HG03097 (cell line): ENCODE results near the gene INPP5J.
"Not testable (repeated sequence)": the region's sequence is repeated elsewhere in the genome, so short reads cannot be mapped to it uniquely, and the experiment has no call there.

ENCODE experiments used
- ATAC-seq: cut with Tn5 transposase; IDR thresholded peaks from one replicate; pipeline ENCODE4 v1.9.1; 2021; ENCODE audit not compliant: unreplicated experiment, low FRiP score

INPP5J gene

GRCh38 chr22:31087744-31088215 lies 35.0 kb upstream of the INPP5J start:
- no peak for ATAC-seq

DNA sequence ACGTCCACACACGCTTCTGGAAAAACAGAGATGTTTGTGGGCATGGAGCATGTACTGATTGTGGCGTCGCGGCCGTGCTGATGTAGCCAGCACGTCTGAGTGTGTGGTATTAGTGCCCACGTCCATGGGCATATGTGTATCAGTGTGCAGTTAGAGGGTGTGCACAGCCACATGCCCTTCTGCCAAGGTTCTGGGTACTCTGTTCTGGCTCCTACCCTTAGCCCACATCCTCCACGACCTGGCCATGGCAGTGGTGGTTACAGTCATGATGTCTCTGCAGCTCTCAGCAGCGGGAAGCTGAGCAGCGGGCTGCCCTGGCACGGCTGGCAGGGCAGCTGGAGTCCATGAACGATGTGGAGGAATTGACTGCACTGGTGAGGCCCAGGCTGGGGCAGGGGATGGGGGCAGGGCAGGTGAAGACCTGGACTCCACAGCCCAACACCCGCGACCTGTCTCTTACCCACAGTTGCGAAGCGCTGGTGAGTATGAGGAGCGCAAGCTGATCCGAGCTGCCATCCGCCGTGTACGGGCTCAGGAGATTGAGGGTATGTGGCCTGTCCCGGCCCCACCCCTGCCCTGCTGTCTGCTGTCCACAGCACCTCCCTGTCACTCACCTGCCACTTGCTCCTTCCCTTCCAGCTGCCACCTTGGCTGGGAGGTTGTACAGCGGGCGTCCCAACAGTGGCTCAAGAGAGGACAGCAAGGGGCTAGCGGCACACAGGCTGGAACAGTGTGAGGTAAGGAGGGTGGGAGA lies 34.4 kb upstream of the INPP5J start:
- ATAC-seq: no peak

GRCh38 chr22:31089160-31090100 lies 33.3 kb upstream of the INPP5J start:
- no peak for ATAC-seq

DNA sequence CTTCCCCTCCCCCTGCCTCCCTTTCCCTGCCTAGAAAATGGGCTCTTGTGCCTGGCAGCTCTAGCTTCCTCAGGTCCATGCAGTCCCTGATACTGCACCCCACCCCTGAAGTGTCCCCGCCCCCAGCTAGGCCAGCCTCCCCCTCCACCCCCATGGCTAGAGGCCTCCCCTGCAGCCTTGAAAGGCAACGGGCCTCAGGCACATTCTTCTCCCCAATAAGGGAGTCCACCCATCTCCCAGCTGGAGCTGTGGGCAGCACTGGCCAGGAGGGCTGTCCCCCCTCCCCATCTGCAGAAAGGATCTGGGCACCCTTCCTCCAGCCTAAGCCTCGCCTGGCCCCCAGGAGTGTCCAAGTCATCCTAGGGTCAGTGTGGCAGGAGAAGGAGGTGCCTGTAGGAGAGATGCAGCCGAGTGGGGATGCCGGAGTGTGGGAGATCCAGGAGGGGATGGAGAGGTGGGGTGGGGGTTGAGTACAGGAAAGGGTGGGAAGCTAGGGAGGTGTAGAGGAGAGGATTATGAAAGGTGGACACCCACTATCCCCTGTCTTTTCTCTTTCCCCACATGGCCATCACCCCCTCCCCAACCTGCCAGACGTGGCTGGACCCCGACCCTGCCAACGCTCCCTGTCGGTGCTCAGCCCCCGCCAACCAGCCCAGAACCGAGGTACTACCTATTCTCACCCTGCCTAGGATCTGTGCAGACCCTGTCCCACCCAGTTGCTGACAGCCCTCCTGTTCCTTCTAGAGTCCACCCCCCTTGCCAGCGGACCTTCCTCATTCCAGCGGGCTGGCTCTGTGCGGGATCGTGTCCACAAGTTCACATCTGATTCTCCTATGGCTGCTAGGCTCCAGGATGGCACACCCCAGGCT lies 32.3 kb upstream of the INPP5J start:
- no peak for ATAC-seq

GRCh38 chr22:31091106-31091975 lies 31.4 kb upstream of the INPP5J start:
- no peak for ATAC-seq

- no peak for ATAC-seq
Observed at GRCh38 chr22:31092161-31092560, 30.6 kb upstream of the INPP5J start.

GRCh38 chr22:31093086-31093850 lies 29.5 kb upstream of the INPP5J start:
- ATAC-seq: no peak

GRCh38 chr22:31094021-31094551 lies 28.7 kb upstream of the INPP5J start:
- ATAC-seq: no peak

DNA sequence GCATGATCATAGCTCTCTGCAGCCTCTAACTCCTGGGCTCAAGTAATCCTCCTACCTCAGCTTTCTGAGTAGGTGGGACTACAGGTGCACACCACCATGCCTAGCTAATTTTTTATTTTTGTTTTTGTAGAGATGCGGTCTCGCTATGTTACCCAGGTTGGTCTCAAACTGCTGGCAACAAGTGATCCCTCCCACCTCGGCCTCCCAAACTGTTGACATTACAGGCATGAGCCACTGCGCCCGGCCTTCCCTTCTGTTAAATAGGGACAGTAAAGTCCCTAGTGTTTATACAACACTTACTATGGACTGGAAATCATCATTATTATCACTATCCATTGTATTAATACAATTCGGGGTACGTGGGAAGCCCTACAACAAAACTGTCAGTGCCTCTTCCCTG lies 28.0 kb upstream of the INPP5J start:
- ATAC-seq: no peak

DNA sequence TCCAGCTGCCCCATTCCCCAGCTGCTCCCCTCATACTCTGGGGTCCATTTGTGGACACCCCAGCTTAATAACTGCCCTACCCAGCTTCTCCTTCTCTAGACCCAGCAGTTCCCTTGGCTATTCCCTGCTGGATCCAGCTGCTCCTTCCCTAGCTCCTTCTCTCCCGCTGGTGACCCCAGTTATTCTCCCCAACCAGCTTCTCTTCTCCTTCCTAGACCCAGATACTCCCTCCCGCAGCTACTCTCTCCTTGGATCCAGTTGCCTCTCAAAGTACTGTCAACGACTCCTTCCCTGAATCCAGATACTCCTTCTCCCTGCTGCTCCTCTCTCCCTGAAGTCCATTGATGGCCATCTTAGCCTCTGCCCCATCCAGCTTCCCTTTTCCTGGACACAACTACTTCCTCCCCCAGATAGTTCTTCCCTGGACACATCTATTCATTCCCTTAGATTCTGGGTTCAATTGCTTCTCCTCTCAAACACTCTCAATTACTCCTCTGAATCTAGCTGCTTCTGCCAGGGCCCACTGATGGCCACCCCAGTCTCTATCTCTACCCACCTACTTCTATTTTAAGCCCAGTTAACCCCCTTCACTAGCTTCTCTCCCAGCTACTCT lies 27.0 kb upstream of the INPP5J start:
- no peak for ATAC-seq

DNA sequence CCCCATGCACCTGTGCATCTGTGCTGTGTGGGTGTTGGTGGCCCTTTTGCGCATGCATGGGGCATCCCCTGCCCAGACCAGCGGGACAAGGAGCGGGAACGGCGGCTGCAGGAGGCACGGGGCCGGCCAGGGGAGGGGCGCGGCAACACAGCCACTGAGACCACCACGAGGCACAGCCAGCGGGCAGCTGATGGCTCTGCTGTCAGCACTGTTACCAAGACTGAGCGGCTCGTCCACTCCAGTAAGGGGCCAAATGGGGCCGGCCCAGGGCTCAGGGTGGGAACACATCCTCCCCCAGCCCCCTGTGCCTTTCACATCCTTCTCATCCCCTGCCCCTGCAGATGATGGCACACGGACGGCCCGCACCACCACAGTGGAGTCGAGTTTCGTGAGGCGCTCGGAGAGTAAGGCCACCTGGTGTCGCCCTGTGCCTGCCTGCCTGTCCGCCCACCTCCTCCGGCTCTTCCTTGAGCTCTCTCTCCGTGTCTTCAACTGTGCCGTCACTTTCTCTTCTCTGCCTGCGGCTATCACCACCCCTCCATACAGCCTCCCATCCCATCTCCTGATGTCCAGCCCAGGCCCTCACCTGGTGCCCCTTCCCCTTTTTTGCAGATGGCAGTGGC lies 26.0 kb upstream of the INPP5J start:
- no peak for ATAC-seq

GRCh38 chr22:31097539-31097938 lies 25.2 kb upstream of the INPP5J start:
- not testable (repeated sequence) for ATAC-seq

DNA sequence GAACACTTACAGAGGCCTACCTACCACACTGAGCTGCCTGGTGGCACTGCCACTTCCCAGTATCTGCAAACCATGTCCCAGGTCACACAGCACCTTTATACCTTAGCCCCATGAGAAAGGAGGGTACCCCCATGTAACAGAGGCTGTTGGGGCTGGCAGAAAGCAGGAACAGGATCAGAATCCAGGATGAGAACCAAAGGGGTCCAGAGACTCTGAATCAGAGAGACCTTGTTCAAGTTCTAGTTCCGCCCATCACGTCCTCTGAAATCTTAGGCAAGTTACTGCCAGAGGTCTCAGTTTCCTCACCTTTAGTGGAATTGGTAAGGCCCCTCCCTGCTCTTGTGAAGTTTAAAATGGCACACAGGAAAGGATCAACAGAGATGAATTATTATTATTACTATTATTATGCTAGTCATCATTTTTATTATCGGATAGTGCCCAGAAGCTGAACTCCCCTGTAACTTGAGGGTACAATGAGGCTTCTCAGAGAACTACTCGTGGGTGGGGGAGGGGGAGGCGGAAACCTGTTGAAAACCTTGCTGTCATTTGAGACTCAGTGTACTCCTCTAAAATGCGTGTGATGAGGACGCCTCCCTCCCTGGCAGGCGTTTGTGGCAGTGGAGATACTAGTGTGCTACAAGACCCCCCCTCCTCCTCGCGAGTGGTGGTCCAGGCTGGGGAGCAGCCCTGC lies 24.7 kb upstream of the INPP5J start:
- no peak for ATAC-seq

GRCh38 chr22:31098632-31099110 lies 24.1 kb upstream of the INPP5J start:
- no peak for ATAC-seq

DNA sequence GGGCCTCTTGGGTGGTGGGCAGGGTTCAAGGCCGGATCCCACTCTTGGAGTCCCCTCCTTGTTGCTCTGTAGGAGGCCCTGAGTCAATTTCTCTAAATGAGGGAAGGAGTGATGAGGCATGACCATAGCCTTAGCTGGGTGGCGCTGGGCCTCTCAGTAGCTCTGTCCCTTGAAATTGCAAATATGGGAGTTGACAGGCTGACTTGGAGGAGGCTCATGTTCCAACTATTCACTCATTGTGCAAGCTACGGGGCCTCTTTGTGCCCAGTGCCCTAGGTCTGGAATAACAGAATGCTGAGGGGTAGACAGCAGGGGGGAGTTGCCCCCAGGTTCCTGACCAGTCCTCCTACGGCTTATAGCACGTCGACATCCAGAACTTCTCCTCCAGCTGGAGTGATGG lies 23.4 kb upstream of the INPP5J start:
- ATAC-seq: no peak

DNA sequence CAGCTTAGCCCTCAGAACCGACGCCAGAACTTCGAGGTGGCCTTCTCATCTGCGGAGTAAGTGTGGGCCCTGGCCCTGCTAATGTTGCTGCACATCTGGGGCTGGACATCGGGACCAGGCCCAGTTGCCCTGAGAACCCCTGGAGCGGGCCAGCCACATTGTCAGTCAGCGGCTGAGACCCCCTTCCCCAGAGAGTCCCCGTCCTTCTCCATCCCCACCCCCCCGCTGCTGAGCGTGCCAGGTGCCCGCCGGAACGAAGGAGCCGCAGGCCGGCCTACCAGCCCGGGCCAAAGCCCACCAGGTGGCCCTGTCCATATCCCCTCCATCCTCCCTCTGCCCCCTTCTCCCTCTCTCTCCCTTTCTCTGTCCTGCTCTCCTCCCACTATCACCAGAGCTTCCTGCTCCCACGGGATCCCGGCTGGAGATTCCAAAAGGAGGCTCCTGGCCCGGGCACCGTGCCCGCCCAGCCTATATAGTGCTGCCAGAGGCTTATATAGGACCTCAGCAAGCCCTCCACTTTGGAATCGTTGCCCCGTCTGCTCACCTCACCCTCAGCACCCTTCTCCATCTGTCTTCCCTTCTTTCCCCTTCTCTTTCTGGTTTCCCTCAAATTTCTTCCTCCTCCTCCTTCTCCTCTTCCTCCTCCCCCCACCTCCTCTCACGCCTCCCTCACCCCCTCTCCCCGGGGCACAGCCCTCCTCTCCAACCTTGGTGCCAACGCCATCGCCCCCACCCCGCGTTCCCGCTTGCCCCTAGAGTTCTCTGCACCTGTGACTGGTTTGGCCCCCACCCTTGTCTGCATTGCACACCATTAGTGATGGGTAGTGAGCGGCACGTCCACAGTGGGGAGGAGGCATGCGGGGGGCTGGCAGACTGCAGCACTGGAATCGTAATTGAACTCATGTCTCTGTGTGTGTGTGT lies 22.7 kb upstream of the INPP5J start:
- no peak for ATAC-seq
